LNCAP (cell line): Measurements from ENCODE around the gene YWHAB.
A peak's percentile ranks its signal among the peaks of the same experiment; 100 is the strongest.

Experiments
- TF ChIP-seq, protein P1 (sequence below): fragments of 450-650 bp; IDR thresholded peaks from 2 replicates; pipeline ENCODE4 v1.5.1; 2017; ENCODE audit warnings: mild to moderate bottlenecking

The YWHAB gene

DNA sequence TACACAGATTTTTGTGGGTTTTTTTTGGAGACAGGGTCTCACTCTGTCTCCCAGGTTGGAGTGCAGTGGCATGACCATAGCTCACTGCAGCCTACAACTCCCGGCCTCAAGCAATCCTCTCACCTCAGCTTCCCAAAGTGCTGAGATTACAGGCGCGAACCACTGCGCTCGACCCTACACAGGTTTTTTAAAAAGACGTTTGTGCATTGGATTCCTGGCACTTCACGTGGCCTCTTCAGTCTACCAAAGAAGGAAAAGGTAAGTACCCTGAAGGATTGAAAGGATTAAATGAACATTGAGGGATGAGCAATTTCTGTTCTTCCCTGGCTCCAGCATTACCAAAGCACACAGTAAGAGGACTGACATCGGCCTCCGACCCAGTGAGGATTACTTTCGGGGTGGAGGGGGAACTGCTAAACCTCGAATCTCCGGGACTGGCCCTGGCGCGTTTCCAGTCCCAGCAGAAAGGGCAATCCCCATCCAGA is 556 bp upstream of the YWHAB start:
- TF ChIP-seq, protein P1, sequence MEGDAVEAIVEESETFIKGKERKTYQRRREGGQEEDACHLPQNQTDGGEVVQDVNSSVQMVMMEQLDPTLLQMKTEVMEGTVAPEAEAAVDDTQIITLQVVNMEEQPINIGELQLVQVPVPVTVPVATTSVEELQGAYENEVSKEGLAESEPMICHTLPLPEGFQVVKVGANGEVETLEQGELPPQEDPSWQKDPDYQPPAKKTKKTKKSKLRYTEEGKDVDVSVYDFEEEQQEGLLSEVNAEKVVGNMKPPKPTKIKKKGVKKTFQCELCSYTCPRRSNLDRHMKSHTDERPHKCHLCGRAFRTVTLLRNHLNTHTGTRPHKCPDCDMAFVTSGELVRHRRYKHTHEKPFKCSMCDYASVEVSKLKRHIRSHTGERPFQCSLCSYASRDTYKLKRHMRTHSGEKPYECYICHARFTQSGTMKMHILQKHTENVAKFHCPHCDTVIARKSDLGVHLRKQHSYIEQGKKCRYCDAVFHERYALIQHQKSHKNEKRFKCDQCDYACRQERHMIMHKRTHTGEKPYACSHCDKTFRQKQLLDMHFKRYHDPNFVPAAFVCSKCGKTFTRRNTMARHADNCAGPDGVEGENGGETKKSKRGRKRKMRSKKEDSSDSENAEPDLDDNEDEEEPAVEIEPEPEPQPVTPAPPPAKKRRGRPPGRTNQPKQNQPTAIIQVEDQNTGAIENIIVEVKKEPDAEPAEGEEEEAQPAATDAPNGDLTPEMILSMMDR: no peak

DNA sequence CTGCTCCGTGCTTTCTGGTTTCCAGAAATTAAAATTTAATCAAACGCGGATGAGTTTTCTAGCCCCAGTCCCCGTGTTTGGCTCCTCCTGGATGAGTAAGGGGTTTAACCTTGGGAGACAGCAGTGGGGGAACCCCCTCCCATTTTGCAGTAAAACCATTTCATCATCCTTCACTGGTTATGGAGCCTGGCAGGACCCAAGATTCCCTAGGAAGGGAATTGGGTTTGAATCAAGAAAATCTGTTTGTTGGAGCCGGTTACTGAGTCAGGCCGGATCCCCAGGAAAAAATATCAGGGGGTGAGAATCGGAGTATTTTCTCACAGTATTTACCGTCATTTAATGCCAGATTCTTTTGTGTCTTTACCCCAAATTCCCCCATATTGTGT is 754 bp downstream of the YWHAB start:
- TF ChIP-seq, protein P1: no peak

GRCh38 chr20:44886828-44887227 is 1.3 kb downstream of the YWHAB start:
- TF ChIP-seq, protein P1: no peak

DNA sequence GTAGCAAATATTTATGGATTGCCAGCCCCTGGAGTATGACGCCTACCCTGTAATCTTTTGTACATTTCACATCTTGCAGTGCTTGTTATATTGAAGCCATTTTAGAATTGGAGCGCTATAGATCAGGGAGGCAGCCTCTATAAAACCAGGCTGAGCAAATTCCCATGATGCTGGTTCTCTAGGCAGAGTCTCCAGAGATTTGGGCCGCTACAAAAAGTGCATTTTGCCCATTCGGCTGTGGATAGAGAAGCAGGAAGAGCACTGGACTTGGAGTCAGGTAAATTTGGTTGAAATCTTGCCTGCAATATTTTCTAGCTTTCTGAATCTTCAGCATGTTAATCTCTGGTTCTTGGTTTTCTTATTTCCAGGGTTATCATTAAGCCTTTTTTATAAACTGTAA is 2.0 kb downstream of the YWHAB start:
- TF ChIP-seq, protein P1: no peak

GRCh38 chr20:44888226-44889103 is 3.0 kb downstream of the YWHAB start:
- TF ChIP-seq, protein P1: peak; percentile 52

- TF ChIP-seq, protein P1: no peak
These were observed 6.3 kb downstream of the YWHAB start for GRCh38 chr20:44891826-44892225.

DNA sequence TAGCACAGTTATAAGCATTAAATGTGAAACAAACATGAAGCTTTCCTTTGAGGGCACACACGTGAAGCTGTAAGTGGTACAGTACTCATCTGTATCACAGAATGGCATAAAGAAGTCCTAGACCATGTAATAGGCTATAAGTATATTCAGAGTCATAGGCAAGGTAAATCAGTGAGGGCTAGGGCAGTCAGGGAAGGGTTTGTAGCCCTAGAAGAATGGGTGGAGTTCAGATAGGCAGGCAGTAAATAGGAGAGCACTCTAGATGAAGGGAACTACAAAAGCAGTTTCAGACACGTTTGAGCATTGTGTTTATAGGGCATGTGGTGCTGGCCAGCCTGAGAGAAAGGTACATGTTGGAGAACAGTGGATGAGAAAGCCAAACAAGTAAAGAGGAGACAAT is 9.5 kb downstream of the YWHAB start:
- TF ChIP-seq, protein P1: no peak
